ENCODE results near the gene STAMBPL1.
"Not testable (repeated sequence)": the region's sequence is repeated elsewhere in the genome, so short reads cannot be mapped to it uniquely, and the experiment has no call there.

Gene STAMBPL1

GRCh38 chr10:88928254-88928653 is 48.2 kb downstream of the STAMBPL1 start:
- TF ChIP-seq EZH2phosphoT487 (IDR thresholded peaks at IDR 0.05; ENCODE audit: borderline replicate concordance, low read length): no peak
- TF ChIP-seq CTCF (IDR thresholded peaks at IDR 0.05; ENCODE audit: low read depth, low read length, poor library complexity, severe bottlenecking): no peak
- Histone ChIP-seq H4K20me1 (ENCODE audit: control insufficient read depth, insufficient read depth, low read depth, low read length) (no peaks in the 10 kb centered on the region), H3K9me3 (ENCODE audit: control insufficient read depth, insufficient read depth, low read length) (no peaks in the 10 kb centered on the region), H3F3A (ENCODE audit: control insufficient read depth, insufficient read depth) (no peaks in the 10 kb centered on the region), H3K9me2 (replicated peaks; ENCODE audit: control insufficient read depth, low read length) (no peaks in the 10 kb centered on the region), H3K79me2 (ENCODE audit: control insufficient read depth, low read length) (no peaks in the 10 kb centered on the region), H3K4me3 (ENCODE audit: low read length) (no peak overlapping the region), H3K4me2 (ENCODE audit: low read length) (no peak overlapping the region), H3K36me3 (ENCODE audit: control insufficient read depth, low read length) (peaks cover 14% of the 10 kb centered on the region), H3K27ac (ENCODE audit: low read depth, low read length) (no peak overlapping the region), H3K4me1 (ENCODE audit: control insufficient read depth, low read length) (peaks cover 6% of the 10 kb centered on the region; the same call in 1 of the 2 replicates), H3K27me3 (ENCODE audit: control insufficient read depth, low read length) (no peaks in the 10 kb centered on the region)

- Histone ChIP-seq H3K4me3 (ENCODE audit: low read length) (no peak overlapping the region), H3K36me3 (ENCODE audit: control insufficient read depth, low read length) (peaks cover 4% of the 10 kb centered on the region; the same call in 1 of the 2 replicates), H3K9me3 (ENCODE audit: control insufficient read depth, insufficient read depth, low read length) (no peaks in the 10 kb centered on the region), H3K27me3 (ENCODE audit: control insufficient read depth, low read length) (no peaks in the 10 kb centered on the region), H3K9me2 (replicated peaks; ENCODE audit: control insufficient read depth, low read length) (no peaks in the 10 kb centered on the region), H3K79me2 (ENCODE audit: control insufficient read depth, low read length) (no peaks in the 10 kb centered on the region), H3F3A (ENCODE audit: control insufficient read depth, insufficient read depth) (no peaks in the 10 kb centered on the region), H3K4me1 (ENCODE audit: control insufficient read depth, low read length) (peaks cover 13% of the 10 kb centered on the region), H4K20me1 (ENCODE audit: control insufficient read depth, insufficient read depth, low read depth, low read length) (no peaks in the 10 kb centered on the region), H3K27ac (ENCODE audit: low read depth, low read length) (no peak overlapping the region), H3K4me2 (ENCODE audit: low read length) (no peak overlapping the region)
- TF ChIP-seq EZH2phosphoT487 (IDR thresholded peaks at IDR 0.05; ENCODE audit: borderline replicate concordance, low read length) (no peak), CTCF (IDR thresholded peaks at IDR 0.05; ENCODE audit: low read depth, low read length, poor library complexity, severe bottlenecking) (no peak)
Measured at GRCh38 chr10:88931548-88931947, 51.5 kb downstream of the STAMBPL1 start.

GRCh38 chr10:88932029-88932428 is 52.0 kb downstream of the STAMBPL1 start:
- H4K20me1 ChIP-seq (ENCODE audit: control insufficient read depth, insufficient read depth, low read depth, low read length); H3K4me2 ChIP-seq (ENCODE audit: low read length); H3K79me2 ChIP-seq (ENCODE audit: control insufficient read depth, low read length); H3K27ac ChIP-seq (ENCODE audit: low read depth, low read length); H3K9me2 ChIP-seq (replicated peaks; ENCODE audit: control insufficient read depth, low read length); H3K36me3 ChIP-seq (ENCODE audit: control insufficient read depth, low read length); H3K9me3 ChIP-seq (ENCODE audit: control insufficient read depth, insufficient read depth, low read length); H3K27me3 ChIP-seq (ENCODE audit: control insufficient read depth, low read length); H3K4me3 ChIP-seq (ENCODE audit: low read length); H3F3A ChIP-seq (ENCODE audit: control insufficient read depth, insufficient read depth): not testable (repeated sequence)
- peaks cover 18% of the 10 kb centered on the region for H3K4me1 ChIP-seq (ENCODE audit: control insufficient read depth, low read length)

GRCh38 chr10:88932539-88933256 is 52.7 kb downstream of the STAMBPL1 start:
- no peaks in the 10 kb centered on the region for H3F3A ChIP-seq (ENCODE audit: control insufficient read depth, insufficient read depth)
- H3K4me2 ChIP-seq (ENCODE audit: low read length): no peak overlapping the region
- H3K4me1 ChIP-seq (ENCODE audit: control insufficient read depth, low read length): peaks cover 20% of the 10 kb centered on the region
- H3K9me2 ChIP-seq (replicated peaks; ENCODE audit: control insufficient read depth, low read length): no peaks in the 10 kb centered on the region
- no peaks in the 10 kb centered on the region for H3K79me2 ChIP-seq (ENCODE audit: control insufficient read depth, low read length)
- H3K27ac ChIP-seq (ENCODE audit: low read depth, low read length): no peak overlapping the region
- H3K9me3 ChIP-seq (ENCODE audit: control insufficient read depth, insufficient read depth, low read length): no peaks in the 10 kb centered on the region
- H3K36me3 ChIP-seq (ENCODE audit: control insufficient read depth, low read length): no peaks in the 10 kb centered on the region
- H3K27me3 ChIP-seq (ENCODE audit: control insufficient read depth, low read length): no peaks in the 10 kb centered on the region
- TF ChIP-seq CTCF (IDR thresholded peaks at IDR 0.05; ENCODE audit: low read depth, low read length, poor library complexity, severe bottlenecking): peak; percentile 88
- no peak for TF ChIP-seq EZH2phosphoT487 (IDR thresholded peaks at IDR 0.05; ENCODE audit: borderline replicate concordance, low read length)
- H4K20me1 ChIP-seq (ENCODE audit: control insufficient read depth, insufficient read depth, low read depth, low read length): no peaks in the 10 kb centered on the region
- H3K4me3 ChIP-seq (ENCODE audit: low read length): no peak overlapping the region
